ENCODE measurements around the gene GOLGB1.

GOLGB1 gene

GRCh38 chr3:121661376-121661775, 88.2 kb downstream of the GOLGB1 start (continued):
- TF ChIP-seq ZNF664 (tag by site-specific recombination; IDR thresholded peaks at IDR 0.05), result no peak
- no peak for TF ChIP-seq ZEB2 (tag by site-specific recombination; IDR thresholded peaks at IDR 0.05)
- TF ChIP-seq ZNF24 (tag by site-specific recombination; IDR thresholded peaks at IDR 0.05), result no peak
- no peak for TF ChIP-seq ZNF530 (tag by site-specific recombination; IDR thresholded peaks at IDR 0.05; ENCODE audit: low read depth)
- TF ChIP-seq ZNF274 (IDR thresholded peaks at IDR 0.05; ENCODE audit: low read length), result no peak
- TF ChIP-seq ZNF274 (tag by site-specific recombination; IDR thresholded peaks at IDR 0.05; ENCODE audit: borderline replicate concordance), result no peak
- no peak for TF ChIP-seq TRIM28 (IDR thresholded peaks at IDR 0.05; ENCODE audit: borderline replicate concordance, low read length)
- no peak for TF ChIP-seq ZNF202 (tag by site-specific recombination; IDR thresholded peaks at IDR 0.05; ENCODE audit: borderline replicate concordance)
- no peak for TF ChIP-seq ZNF394 (tag by site-specific recombination; IDR thresholded peaks at IDR 0.05; ENCODE audit: borderline replicate concordance)
- TF ChIP-seq ZNF830 (tag by site-specific recombination; IDR thresholded peaks at IDR 0.05; ENCODE audit: low read depth), result no peak
- TF ChIP-seq ZNF248 (tag by site-specific recombination; IDR thresholded peaks at IDR 0.05), result no peak
- no peak for TF ChIP-seq INSM2 (tag by site-specific recombination; IDR thresholded peaks at IDR 0.05)
- no peak for TF ChIP-seq ZFP41 (tag by site-specific recombination; IDR thresholded peaks at IDR 0.05; ENCODE audit: borderline replicate concordance)
- no peak for TF ChIP-seq AEBP2 (tag by site-specific recombination; IDR thresholded peaks at IDR 0.05; ENCODE audit: borderline replicate concordance)

DNA sequence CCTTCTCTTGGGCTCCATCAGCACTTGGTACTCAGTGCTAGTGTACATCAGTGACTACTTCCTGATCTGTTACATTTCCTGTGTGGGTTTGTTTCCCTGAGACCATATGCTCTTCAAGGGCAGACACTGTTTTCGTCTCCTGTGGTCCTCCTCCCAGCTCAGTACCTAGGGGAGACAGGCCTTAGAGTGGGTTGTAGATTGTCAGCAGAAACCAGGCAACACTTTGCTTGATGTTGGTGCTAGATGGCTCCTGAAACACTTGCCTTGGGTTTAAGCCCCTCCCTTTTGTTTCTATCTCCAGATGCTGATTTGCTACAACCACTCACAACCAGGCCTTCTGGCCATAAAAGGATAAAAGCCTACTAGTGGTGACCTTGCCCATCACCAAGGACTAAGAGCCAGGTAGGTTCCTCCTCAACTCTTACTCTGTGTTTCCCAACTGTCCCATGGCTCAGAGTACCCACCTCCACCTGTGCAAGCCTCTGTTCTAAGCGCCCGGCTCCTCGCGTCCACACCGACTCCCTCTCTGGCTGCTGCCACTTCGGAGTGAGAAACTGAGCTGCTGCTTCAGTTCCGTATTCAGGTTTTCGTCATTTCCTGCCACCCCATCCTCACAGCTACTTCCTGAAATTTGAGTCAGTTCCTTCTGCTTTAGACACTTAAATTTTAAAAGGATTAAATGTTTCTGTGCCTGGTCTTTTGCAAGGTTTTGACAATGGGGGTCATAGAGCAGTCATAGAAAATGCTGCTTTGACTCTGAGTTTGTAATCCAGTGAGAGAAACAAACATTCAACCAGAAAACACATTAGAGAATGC, 89.0 kb downstream of the GOLGB1 start, which contains the start of gene HCLS1:
TSS of gene HCLS1 (minus strand) at position 548 of the 816 bp plus-strand sequence. CDS start 2,556 bp downstream, outside the sequence.
- ChIA-PET CTCF (no interaction called here), POLR2A (no interaction called here)
- H3K9me3 ChIP-seq (ENCODE audit: control insufficient read depth, insufficient read depth, low read depth, low read length), result no peaks in the 10 kb centered on the region
- H3K4me1 ChIP-seq (ENCODE audit: control insufficient read depth, insufficient read depth, low read length), result no peaks in the 10 kb centered on the region
- TF ChIP-seq ZNF707 (tag by site-specific recombination; IDR thresholded peaks at IDR 0.05) (no peak), ZFP3 (tag by site-specific recombination; IDR thresholded peaks at IDR 0.05; ENCODE audit: low read depth) (no peak), ZNF473 (tag by site-specific recombination; IDR thresholded peaks at IDR 0.05) (no peak), ZNF366 (tag by site-specific recombination; conservative IDR thresholded peaks at IDR 0.05) (no peak), SP2 (tag by site-specific recombination; IDR thresholded peaks at IDR 0.05) (no peak), ZNF629 (tag by site-specific recombination; IDR thresholded peaks at IDR 0.05) (no peak), ZNF513 (tag by site-specific recombination; IDR thresholded peaks at IDR 0.05) (no peak), ZNF121 (tag by site-specific recombination; IDR thresholded peaks at IDR 0.05) (no peak), ZFP41 (tag by site-specific recombination; IDR thresholded peaks at IDR 0.05; ENCODE audit: borderline replicate concordance) (no peak), INSM2 (tag by site-specific recombination; IDR thresholded peaks at IDR 0.05) (no peak)
- TF ChIP-seq, protein P1, sequence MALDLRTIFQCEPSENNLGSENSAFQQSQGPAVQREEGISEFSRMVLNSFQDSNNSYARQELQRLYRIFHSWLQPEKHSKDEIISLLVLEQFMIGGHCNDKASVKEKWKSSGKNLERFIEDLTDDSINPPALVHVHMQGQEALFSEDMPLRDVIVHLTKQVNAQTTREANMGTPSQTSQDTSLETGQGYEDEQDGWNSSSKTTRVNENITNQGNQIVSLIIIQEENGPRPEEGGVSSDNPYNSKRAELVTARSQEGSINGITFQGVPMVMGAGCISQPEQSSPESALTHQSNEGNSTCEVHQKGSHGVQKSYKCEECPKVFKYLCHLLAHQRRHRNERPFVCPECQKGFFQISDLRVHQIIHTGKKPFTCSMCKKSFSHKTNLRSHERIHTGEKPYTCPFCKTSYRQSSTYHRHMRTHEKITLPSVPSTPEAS (tag by site-specific recombination; IDR thresholded peaks at IDR 0.05), result no peak
- H3K4me3 ChIP-seq (ENCODE audit: low read depth, low read length), result no peak within 1 kb of the TSS
- H3K36me3 ChIP-seq (ENCODE audit: control insufficient read depth in 2 of 2, insufficient read depth in 1 of 2, low read length in 2 of 2), result peaks cover 0 to 38% of the 10 kb centered on the region in 2 experiments; a peak in 2 of 3 replicates
- H3K27ac ChIP-seq (ENCODE audit: extremely low read depth, low read depth, low read length), result no peak within 1 kb of the TSS

Data from HEK293 (cell line).